Ishikawa (cell line): ENCODE results near the gene AGT.

ENCODE experiments used
- CEBPB ChIP-seq: IDR thresholded peaks from 2 replicates; pipeline ENCODE4 v1.6.1; 2012
- CREB1 ChIP-seq: IDR thresholded peaks from 2 replicates; pipeline ENCODE4 v1.6.1; 2012; ENCODE audit warnings: low read depth
- EP300 ChIP-seq: IDR thresholded peaks from 2 replicates; pipeline ENCODE4 v1.6.1; 2012; ENCODE audit warnings: borderline replicate concordance
- MAX ChIP-seq: IDR thresholded peaks from 2 replicates; pipeline ENCODE4 v1.6.1; 2012
- NFIC ChIP-seq: IDR thresholded peaks from 2 replicates; pipeline ENCODE4 v1.6.1; 2012
- RAD21 ChIP-seq: IDR thresholded peaks from 2 replicates; pipeline ENCODE4 v1.6.1; 2012; ENCODE audit warnings: low read depth
- REST ChIP-seq: IDR thresholded peaks from 2 replicates; pipeline ENCODE4 v1.6.1; 2012; ENCODE audit warnings: low read depth, mild to moderate bottlenecking
- TAF1 ChIP-seq: IDR thresholded peaks from 2 replicates; pipeline ENCODE4 v1.6.1; 2012; ENCODE audit warnings: low read depth, mild to moderate bottlenecking
- TCF12 ChIP-seq: IDR thresholded peaks from 2 replicates; pipeline ENCODE4 v1.6.1; 2012; ENCODE audit warnings: low read depth
- YY1 ChIP-seq: IDR thresholded peaks from 2 replicates; pipeline ENCODE4 v1.6.1; 2012; ENCODE audit warnings: low read depth

GRCh38 chr1:230715510-230715909 lies 1.6 kb upstream of the AGT start:
- TF ChIP-seq EP300: no peak
- no peak; the same call in 1 of the 2 replicates for TF ChIP-seq RAD21
- no peak for TF ChIP-seq TAF1
- no peak for TF ChIP-seq REST
- TF ChIP-seq CREB1: no peak
- no peak for TF ChIP-seq TCF12
- TF ChIP-seq NFIC: no peak
- TF ChIP-seq MAX: no peak
- no peak for TF ChIP-seq CEBPB
- no peak for TF ChIP-seq YY1
